IgD-negative memory B cell (primary cell): ENCODE measurements around the gene ALDOB. TPM values are rescaled to one million over a fixed set of nuclear protein-coding genes. Genes with fewer than 3 reads are reported as not detected.

ENCODE experiments used
- H3K27ac Mint-ChIP-seq, 3 donors: one replicate each; pipeline ENCODE4 v1.8.0; 2020 to 2022; ENCODE audit warnings: mild to moderate bottlenecking in 3 of 3, mixed read lengths in 3 of 3, moderate library complexity in 1 of 3
- H3K27me3 Mint-ChIP-seq: one replicate; pipeline ENCODE4 v1.8.0; 2021; ENCODE audit warnings: mixed read lengths
- H3K36me3 Mint-ChIP-seq: one replicate; pipeline ENCODE4 v1.8.0; 2020; ENCODE audit warnings: mild to moderate bottlenecking, mixed read lengths
- H3K4me1 Mint-ChIP-seq, 3 donors: one replicate each; pipeline ENCODE4 v1.8.0; 2020 to 2022; ENCODE audit warnings: mixed read lengths in 3 of 3, mild to moderate bottlenecking in 1 of 3
- H3K4me3 Mint-ChIP-seq, 4 donors: one replicate each; pipeline ENCODE4 v1.8.0; 2020 to 2022; ENCODE audit warnings: mild to moderate bottlenecking in 4 of 4, mixed read lengths in 4 of 4, moderate library complexity in 3 of 4
- H3K9me3 Mint-ChIP-seq, 3 donors: one replicate each; pipeline ENCODE4 v1.8.0; 2020 to 2021; ENCODE audit warnings: mixed read lengths in 3 of 3, mild to moderate bottlenecking in 1 of 3
- polyA plus RNA-seq: library from polyadenylated mRNA; unstranded; fragments of 300-500 nt; fragmentation: Illumina TruSeq; gene quantifications from one replicate; pipeline ENCODE4 v1.2.3, GENCODE V29; 2021

ALDOB gene
- 0.31 TPM for polyA plus RNA-seq

DNA sequence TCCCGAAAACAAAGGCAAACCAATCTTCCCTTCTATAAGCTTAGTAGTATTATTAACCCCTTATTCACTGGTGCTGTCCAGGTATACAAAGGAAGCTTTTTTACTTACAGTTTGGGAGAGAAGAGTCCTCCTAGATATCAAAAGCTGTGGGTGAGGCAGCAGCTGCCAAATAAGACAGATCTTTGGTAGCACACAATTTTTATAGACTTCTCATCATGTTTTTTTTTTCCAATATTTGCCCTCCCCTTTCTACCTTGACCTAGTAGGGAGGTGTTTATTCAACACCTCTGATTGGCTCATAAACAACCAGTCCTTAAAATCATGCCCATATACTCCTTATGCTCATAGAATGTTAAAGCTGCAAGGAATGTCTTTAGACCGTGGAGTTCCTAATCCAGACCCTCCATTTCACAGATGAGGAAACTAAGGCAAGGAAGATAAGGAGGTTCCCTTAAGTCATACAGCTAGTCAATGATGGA lies at the start of gene ALDOB:
Gene ALDOB (minus strand): TSS at position 174 of the 479 bp plus-strand sequence. CDS start 4,887 bp downstream, outside the sequence.
- Mint-ChIP-seq H3K9me3 (peaks cover 0 to 4% (median 2%) of the 10 kb centered on the region in 3 donors), H3K4me1 (peaks cover 0 to 9% (median 5%) of the 10 kb centered on the region in 3 donors), H3K27ac (no peak within 1 kb of the TSS), H3K36me3 (no peaks in the 10 kb centered on the region), H3K4me3 (no peak within 1 kb of the TSS), H3K27me3 (peaks cover 4% of the 10 kb centered on the region)

DNA sequence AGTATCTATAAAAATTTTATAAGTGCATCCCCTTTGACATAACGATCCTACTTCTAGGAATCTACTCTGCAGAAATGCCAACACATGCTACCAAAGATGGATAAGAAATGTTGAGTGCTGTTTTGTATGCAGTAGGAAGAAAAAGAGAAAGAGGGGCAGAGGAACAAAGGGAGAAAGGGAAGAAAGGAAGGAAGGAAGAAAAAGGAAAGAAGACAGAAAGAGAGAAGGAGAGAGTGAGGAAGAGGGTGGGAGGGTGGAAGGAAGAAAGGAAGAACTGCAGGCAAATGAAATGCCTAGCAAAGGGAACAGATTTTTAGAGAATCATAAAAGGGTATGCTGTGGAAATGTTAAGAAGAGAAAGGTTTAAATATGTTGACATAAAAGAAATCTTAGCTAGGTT lies 48.5 kb upstream of the ALDOB start:
- no peak overlapping the region for H3K4me3 Mint-ChIP-seq
- no peaks in the 10 kb centered on the region for H3K36me3 Mint-ChIP-seq
- peaks cover 0 to 7% (median 4%) of the 10 kb centered on the region in 3 donors for H3K4me1 Mint-ChIP-seq
- no peak overlapping the region for H3K27ac Mint-ChIP-seq
- H3K27me3 Mint-ChIP-seq, result peaks cover 29% of the 10 kb centered on the region
- H3K9me3 Mint-ChIP-seq, result peaks cover 0 to 2% (median 0%) of the 10 kb centered on the region in 3 donors

DNA sequence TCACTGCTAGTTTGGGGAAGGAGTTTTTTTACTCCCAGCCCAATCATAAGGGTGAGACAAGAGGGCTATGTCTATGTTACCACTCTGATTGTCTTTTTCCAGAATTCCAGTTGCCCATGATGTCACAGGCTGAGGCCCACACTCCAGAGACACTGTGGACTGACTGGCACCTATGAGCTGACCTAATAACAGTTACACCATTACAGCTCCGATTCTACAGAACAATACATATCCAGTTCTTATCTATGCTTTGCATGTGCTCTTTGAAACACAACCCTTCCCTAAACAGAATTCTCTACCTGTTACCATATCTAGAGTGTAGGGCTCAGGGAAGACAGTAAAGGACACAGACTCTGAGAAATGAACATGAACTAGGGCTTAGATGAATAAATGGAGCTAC lies 45.7 kb upstream of the ALDOB start:
- Mint-ChIP-seq H3K9me3 (no peaks in the 10 kb centered on the region), H3K36me3 (no peaks in the 10 kb centered on the region), H3K4me3 (no peak overlapping the region), H3K4me1 (peaks cover 0 to 4% (median 3%) of the 10 kb centered on the region in 3 donors), H3K27me3 (peaks cover 22% of the 10 kb centered on the region), H3K27ac (no peak overlapping the region)

DNA sequence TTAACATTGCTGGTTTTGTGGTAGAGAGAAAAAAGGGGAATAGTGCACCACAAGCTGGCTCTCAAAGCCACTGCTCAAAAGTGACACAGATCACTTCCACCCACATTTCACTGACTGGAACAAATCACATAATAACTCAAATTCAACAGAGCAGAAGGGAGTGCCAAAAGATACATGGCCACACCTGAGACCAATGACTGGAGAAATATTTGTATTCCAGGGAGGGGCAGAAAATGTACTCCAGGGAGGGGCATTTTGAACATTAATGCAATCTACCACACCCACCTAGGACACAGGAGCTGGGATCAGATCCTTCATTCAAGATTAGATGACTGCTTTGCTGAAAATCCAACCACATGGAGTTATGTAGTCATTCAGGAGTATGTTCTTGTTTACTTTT lies 44.8 kb upstream of the ALDOB start:
- Mint-ChIP-seq H3K27ac (peak overlapping the region in 1 of 3 donors; percentile 40), H3K9me3 (no peaks in the 10 kb centered on the region), H3K4me1 (peaks cover 0 to 4% (median 0%) of the 10 kb centered on the region in 3 donors), H3K4me3 (no peak overlapping the region), H3K36me3 (no peaks in the 10 kb centered on the region), H3K27me3 (peaks cover 21% of the 10 kb centered on the region)

DNA sequence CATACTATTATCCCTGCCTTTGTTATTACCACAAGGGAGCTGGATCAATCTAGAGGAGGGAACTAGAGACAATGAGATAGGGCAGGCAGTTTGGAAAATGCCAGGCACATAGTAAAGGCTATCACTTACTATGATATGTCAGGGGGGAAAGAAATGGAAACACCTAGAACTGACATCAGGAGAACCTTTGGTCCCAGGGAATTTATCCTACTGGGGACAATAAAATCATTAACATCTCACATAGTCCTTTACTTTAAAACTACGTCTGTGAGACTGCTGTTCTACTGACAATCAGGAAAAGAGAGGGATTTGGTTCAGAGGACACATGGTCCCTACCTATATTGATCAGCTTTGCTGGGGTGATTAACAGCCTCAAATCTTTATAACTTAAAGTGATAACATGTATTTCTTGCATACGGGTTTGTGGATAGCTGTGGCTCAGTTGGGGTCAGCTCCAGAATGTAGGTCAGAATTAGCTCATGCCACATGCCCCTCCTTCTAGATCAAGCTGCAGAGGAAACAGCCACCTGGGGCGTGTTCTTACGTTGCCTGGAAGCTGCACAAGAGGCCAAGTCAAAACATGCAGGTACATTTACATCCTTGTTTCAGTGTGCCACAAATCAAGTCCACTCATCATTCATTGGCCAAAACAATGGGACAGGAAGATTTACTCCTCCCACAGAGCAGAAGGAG lies 43.9 kb upstream of the ALDOB start:
- peaks cover 23% of the 10 kb centered on the region for H3K27me3 Mint-ChIP-seq
- no peaks in the 10 kb centered on the region for H3K9me3 Mint-ChIP-seq
- H3K36me3 Mint-ChIP-seq, result no peaks in the 10 kb centered on the region
- no peak overlapping the region for H3K27ac Mint-ChIP-seq
- H3K4me1 Mint-ChIP-seq, result peaks cover 0 to 1% (median 0%) of the 10 kb centered on the region in 3 donors
- H3K4me3 Mint-ChIP-seq, result no peak overlapping the region

DNA sequence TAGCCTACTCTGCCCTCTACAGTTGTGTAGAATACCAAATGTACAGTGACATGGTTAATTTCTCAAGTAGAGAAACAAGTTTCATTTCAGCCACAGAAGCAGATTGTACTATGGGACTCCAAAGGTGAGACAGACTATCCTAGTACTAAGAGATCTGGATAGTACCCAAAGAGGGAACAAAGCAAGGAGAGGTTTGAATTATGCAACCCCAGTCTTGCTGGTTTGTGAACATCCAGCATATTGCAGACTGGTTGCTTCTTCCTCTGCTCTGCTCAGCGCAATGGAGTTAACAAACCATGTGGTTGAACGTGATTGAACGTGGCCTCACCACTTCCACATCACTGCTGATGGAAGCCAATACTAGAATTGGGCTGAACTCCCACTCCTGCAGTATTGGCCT lies 43.3 kb upstream of the ALDOB start:
- no peaks in the 10 kb centered on the region for H3K9me3 Mint-ChIP-seq
- no peaks in the 10 kb centered on the region for H3K36me3 Mint-ChIP-seq
- H3K27ac Mint-ChIP-seq, result no peak overlapping the region
- peaks cover 23% of the 10 kb centered on the region for H3K27me3 Mint-ChIP-seq
- H3K4me1 Mint-ChIP-seq, result no peaks in the 10 kb centered on the region
- no peak overlapping the region for H3K4me3 Mint-ChIP-seq

DNA sequence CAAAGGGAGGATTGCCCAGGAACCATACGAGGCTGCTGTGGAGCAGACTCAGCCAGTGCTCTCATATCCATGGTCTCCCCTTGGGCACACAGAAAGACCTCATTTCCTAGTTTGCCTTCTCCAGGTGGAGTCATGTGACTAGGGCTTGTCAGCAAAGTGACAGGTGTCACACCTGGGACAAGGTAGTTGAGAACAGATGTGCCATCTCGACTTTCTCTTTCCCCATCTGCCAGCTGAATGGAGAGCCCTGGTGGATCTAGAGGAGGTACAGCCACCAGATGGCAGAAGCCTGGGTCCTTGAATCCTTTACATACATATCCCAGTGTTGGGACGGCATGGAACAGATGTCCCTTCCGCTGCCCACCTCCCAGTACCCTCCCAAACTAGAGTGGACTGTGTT lies 42.9 kb upstream of the ALDOB start:
- H3K27me3 Mint-ChIP-seq, result peaks cover 23% of the 10 kb centered on the region
- H3K4me1 Mint-ChIP-seq, result no peaks in the 10 kb centered on the region
- no peak overlapping the region for H3K4me3 Mint-ChIP-seq
- no peak overlapping the region for H3K27ac Mint-ChIP-seq
- H3K9me3 Mint-ChIP-seq, result no peaks in the 10 kb centered on the region
- H3K36me3 Mint-ChIP-seq, result no peaks in the 10 kb centered on the region

DNA sequence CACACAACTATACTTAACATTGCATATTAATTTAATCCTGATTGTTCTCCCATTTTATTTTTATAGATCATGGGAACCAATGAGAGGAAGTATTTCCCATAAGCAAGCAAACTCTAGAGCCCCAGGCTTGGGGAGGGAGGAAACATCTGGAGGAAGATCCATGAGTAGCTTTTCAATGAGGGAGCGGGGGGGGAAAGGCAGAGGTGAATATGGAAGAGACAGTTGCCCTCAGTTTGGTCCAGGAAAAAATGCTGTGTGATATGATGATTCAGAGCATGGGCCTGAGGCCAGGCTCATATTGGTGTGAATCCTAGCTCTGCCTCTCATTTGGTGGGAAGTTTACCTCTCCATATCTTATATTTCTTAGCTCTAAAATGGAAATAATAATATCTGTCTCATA lies 42.2 kb upstream of the ALDOB start:
- H3K27ac Mint-ChIP-seq, result no peak overlapping the region
- no peak overlapping the region for H3K4me3 Mint-ChIP-seq
- H3K27me3 Mint-ChIP-seq, result peaks cover 23% of the 10 kb centered on the region
- H3K9me3 Mint-ChIP-seq, result no peaks in the 10 kb centered on the region
- H3K4me1 Mint-ChIP-seq, result no peaks in the 10 kb centered on the region
- no peaks in the 10 kb centered on the region for H3K36me3 Mint-ChIP-seq

DNA sequence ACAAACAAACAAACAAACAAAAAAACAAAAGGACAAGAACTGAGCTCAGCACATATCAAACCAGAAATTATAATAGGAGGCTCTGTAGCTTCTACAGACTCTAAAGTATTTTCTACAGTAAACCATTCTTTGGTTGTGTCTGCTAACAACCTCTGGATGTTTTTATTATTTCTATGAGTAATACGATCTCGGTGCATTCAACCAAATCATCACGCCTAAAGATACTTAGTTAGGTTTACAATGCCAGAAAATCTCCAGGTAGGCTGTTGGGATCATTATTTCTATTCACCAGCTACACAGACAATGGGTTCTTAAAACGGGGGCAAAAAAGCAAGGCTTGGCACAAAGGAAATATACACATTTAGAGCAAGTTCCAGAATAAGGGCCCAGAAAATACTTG lies 41.6 kb upstream of the ALDOB start:
- H3K27me3 Mint-ChIP-seq, result peaks cover 25% of the 10 kb centered on the region
- H3K9me3 Mint-ChIP-seq, result no peaks in the 10 kb centered on the region
- H3K36me3 Mint-ChIP-seq, result no peaks in the 10 kb centered on the region
- H3K27ac Mint-ChIP-seq, result no peak overlapping the region
- no peaks in the 10 kb centered on the region for H3K4me1 Mint-ChIP-seq
- no peak overlapping the region for H3K4me3 Mint-ChIP-seq

DNA sequence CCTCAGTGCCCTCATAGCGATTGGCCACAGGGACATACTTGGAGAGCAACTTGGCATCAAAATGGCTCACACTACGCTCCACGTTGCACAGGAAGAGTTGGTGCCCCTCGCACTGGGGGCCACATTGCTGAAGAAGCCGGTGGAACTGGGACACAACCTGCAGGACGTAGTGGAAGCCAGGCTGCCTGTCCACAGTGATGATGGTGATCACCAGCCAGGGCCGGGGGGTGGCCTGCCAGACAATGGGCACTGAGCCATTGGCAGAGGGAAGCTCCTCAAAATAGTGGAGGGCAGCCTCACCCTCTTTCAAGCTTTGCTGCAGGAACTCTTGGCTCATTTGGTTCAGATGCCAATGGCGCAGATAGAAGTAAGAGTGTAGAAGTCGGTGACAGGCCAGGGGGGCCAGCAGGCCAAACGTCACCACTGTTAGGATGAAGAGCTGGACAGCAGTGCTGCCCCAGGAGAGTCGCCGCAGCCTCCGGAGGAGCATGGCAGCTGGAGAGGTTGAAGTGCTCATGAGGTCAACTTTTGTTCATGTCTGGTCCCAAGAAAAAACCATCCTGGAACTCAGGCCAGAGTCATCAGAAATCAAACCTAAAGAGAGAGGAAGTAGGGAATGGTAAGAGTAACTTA lies 41.1 kb upstream of the ALDOB start:
- Mint-ChIP-seq H3K4me3 (no peak overlapping the region), H3K4me1 (no peaks in the 10 kb centered on the region), H3K27me3 (peaks cover 28% of the 10 kb centered on the region), H3K9me3 (no peaks in the 10 kb centered on the region), H3K36me3 (no peaks in the 10 kb centered on the region), H3K27ac (no peak overlapping the region)

DNA sequence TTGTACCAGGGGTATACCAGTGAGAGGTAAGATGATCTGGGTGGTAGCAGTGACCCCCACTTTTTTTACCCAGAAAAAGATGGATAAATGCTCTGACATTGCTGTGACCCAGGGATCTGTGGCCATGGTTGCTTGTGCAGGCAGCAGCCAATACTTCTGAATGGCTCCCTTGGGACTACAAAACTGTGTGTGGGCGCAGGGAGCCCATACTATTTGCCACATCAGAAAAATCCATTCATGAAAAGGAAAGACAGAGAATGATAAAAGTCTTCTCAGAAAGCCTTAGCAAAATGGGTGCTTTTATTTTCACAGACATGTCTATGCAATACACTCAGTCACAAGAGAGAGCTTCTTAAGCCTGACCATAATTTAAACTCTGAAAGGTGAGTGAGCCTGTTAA lies 37.3 kb upstream of the ALDOB start:
- Mint-ChIP-seq H3K36me3 (no peaks in the 10 kb centered on the region), H3K4me3 (no peak overlapping the region), H3K4me1 (no peaks in the 10 kb centered on the region), H3K9me3 (no peaks in the 10 kb centered on the region), H3K27ac (no peak overlapping the region), H3K27me3 (peaks cover 26% of the 10 kb centered on the region)

DNA sequence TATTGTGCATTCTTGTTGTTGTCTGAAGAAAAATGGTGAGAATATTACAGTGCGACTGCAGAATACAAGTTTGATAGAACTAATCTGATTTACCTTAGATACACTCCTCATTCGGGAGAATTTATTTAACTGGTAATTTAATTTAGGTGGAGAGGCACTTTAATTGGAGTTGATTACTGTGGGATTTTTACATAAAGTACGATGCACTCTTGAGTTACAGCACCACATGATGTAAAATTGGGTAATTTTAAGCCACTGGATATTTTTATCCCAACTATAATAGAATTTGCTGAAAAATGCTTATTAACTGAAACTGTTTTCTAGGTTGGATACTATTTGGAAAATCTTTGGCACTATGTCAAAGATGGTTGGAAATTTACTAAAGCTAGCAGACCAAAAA lies 35.4 kb upstream of the ALDOB start:
- no peaks in the 10 kb centered on the region for H3K4me1 Mint-ChIP-seq
- peaks cover 21% of the 10 kb centered on the region for H3K27me3 Mint-ChIP-seq
- no peak overlapping the region for H3K27ac Mint-ChIP-seq
- H3K4me3 Mint-ChIP-seq, result no peak overlapping the region
- H3K9me3 Mint-ChIP-seq, result no peaks in the 10 kb centered on the region
- H3K36me3 Mint-ChIP-seq, result no peaks in the 10 kb centered on the region

DNA sequence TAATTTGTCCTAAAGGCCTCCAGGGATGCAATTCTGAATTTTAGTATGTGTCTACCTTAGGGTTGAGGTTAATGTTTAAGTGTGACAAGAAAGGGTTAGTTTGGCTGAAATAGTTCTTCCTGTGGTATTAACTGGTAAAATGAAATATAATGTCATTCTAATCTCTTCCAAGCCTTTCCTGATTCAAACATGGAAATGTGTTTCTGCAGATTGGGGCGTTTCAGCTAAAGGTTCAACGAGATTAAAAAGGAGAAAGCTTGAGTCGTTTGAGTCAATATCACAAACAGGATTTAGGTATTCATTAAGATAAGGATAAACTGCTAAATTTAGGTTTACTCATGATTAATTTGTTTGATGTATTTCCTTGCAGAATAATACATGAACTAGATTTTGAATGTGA lies 34.4 kb upstream of the ALDOB start:
- Mint-ChIP-seq H3K9me3 (no peaks in the 10 kb centered on the region), H3K36me3 (no peaks in the 10 kb centered on the region), H3K27ac (no peak overlapping the region), H3K27me3 (peaks cover 19% of the 10 kb centered on the region), H3K4me1 (no peaks in the 10 kb centered on the region), H3K4me3 (no peak overlapping the region)

DNA sequence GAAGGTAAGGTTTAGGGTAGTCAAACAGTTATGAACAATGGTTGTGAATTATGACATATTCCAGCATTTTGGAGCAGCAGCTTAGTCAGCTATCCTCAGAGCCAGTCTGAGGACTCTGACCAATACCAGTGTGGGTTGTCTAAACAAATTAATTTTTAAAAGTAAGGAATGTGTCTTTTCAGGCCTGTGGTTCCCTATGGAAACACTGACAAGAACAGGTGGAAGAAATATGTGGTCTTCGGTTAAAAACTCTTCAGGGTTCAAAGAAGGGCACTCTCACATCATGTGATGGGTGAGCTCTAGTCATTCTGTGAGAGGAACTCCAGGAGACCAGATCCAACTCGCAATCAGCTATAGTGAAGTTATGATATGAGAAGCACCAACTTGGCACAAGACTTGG lies 33.5 kb upstream of the ALDOB start:
- peaks cover 18% of the 10 kb centered on the region for H3K27me3 Mint-ChIP-seq

DNA sequence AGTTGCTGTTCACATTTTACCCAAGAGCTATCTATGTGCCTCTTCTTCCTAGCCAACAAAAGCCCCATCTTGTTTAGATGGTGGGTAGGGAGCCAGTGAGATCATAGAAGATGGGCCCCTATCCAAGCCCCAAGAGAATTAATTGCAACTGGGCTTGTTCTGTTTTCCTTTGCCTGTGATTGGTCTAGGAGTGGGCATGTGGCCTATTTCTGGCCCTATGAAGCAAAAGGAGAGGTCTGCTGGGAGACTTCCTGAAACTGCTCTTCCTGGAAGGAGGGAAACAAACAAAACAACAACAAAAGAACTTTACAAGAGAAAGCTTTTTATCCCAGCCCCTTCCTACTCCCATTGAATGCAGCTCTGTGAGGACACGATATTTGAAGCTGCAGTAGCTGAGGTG lies 32.5 kb upstream of the ALDOB start:
- Mint-ChIP-seq H3K27me3 (peaks cover 18% of the 10 kb centered on the region), H3K27ac (peak overlapping the region in 1 of 3 donors; percentile 19), H3K4me3 (no peak overlapping the region), H3K36me3 (no peaks in the 10 kb centered on the region), H3K4me1 (no peaks in the 10 kb centered on the region), H3K9me3 (no peaks in the 10 kb centered on the region)

More for the DNA sequence above, 33.5 kb upstream of the ALDOB start:
- no peaks in the 10 kb centered on the region for H3K36me3 Mint-ChIP-seq
- no peak overlapping the region for H3K27ac Mint-ChIP-seq
- H3K4me1 Mint-ChIP-seq, result no peaks in the 10 kb centered on the region
- H3K9me3 Mint-ChIP-seq, result no peaks in the 10 kb centered on the region
- H3K4me3 Mint-ChIP-seq, result no peak overlapping the region

DNA sequence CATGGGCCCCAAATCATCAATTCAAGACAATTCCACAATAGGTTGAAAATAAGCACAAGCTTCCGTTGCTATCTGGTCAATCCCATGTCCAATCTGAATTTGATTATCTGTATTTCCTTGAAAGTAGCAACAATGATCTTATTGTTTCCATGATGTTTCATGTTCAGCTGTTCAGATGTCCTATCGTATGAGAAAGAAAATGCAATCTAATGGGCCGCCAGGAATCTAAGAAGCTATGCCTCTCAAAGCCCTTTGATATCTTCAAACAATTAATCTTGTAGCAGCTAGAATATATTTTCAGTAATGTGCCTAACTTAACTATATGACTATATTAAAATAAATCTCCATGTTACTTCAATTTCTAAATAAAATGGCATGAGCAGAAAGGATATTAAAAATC lies 32.1 kb upstream of the ALDOB start:
- Mint-ChIP-seq H3K27ac (peak overlapping the region in 1 of 3 donors; percentile 19), H3K27me3 (peaks cover 18% of the 10 kb centered on the region), H3K4me1 (no peaks in the 10 kb centered on the region), H3K36me3 (no peaks in the 10 kb centered on the region), H3K4me3 (no peak overlapping the region), H3K9me3 (no peaks in the 10 kb centered on the region)
